Liver (tissue), 9 donors: Measurements from ENCODE around the gene KRTDAP. TPM values are rescaled to one million over a fixed set of nuclear protein-coding genes. Genes with fewer than 3 reads are reported as not detected.

Source experiments
- DNase-seq: peaks from one replicate; pipeline ENCODE4 v3.0.0-alpha.2; 2017; ENCODE audit warnings: low spot score
- H3K27ac ChIP-seq, 2 donors: one replicate each; pipeline ENCODE4 v1.7.0; 2013; ENCODE audit warnings: inconsistent platforms in 2 of 2, low read length in 2 of 2, control low read depth in 1 of 2, low read depth in 1 of 2, mild to moderate bottlenecking in 1 of 2
- H3K27me3 ChIP-seq, 4 donors: one replicate each; pipeline versions ENCODE4 v1.6.1 to v1.7.0; 2013; ENCODE audit warnings: low read length in 3 of 4, inconsistent platforms in 1 of 4, mild to moderate bottlenecking in 1 of 4, moderate library complexity in 1 of 4; ENCODE audit not compliant: control insufficient read depth in 4 of 4, insufficient read depth in 4 of 4
- H3K36me3 ChIP-seq, 4 donors: one replicate each; pipeline versions ENCODE4 v1.6.1 to v1.7.0; 2013; ENCODE audit warnings: low read length in 3 of 4, mild to moderate bottlenecking in 3 of 4, low read depth in 1 of 4, moderate library complexity in 1 of 4; ENCODE audit not compliant: control insufficient read depth in 4 of 4, insufficient read depth in 3 of 4
- H3K4me1 ChIP-seq, 4 donors: one replicate each; pipeline versions ENCODE4 v1.6.1 to v1.7.0; 2013; ENCODE audit warnings: low read length in 3 of 4, mild to moderate bottlenecking in 3 of 4, moderate library complexity in 1 of 4; ENCODE audit not compliant: control insufficient read depth in 4 of 4, insufficient read depth in 4 of 4
- H3K4me3 ChIP-seq, 3 donors: one replicate each; pipeline versions ENCODE4 v1.6.1 to v1.7.0; 2013; ENCODE audit warnings: low read length in 3 of 3, control low read depth in 1 of 3, low read depth in 1 of 3, mild to moderate bottlenecking in 1 of 3
- H3K9ac ChIP-seq, 2 donors: one replicate each; pipeline ENCODE4 v1.7.0; 2013; ENCODE audit warnings: low read length in 2 of 2, mild to moderate bottlenecking in 2 of 2, moderate library complexity in 2 of 2, control low read depth in 1 of 2, low read depth in 1 of 2
- H3K9me3 ChIP-seq, 4 donors: one replicate each; pipeline versions ENCODE4 v1.6.1 to v1.7.0; 2013; ENCODE audit warnings: low read length in 3 of 4; ENCODE audit not compliant: control insufficient read depth in 4 of 4
- ATF3 ChIP-seq: IDR thresholded peaks from 2 replicates; pipeline ENCODE4 v1.6.1; 2016; ENCODE audit warnings: antibody characterized with exemption
- CTCF ChIP-seq: fragments of 150-350 bp; IDR thresholded peaks from 2 replicates; pipeline ENCODE4 v1.5.1; 2017; ENCODE audit warnings: improper control_type of control experiment, low read depth, low read length; ENCODE audit not compliant: missing input control
- EGR1 ChIP-seq, 2 donors: IDR thresholded peaks; 2 replicates each; pipeline ENCODE4 v1.6.1; 2016 to 2018; ENCODE audit warnings: antibody characterized with exemption in 2 of 2, low read depth in 2 of 2
- FOXA1 ChIP-seq: IDR thresholded peaks from 2 replicates; pipeline ENCODE4 v1.6.1; 2016; ENCODE audit warnings: antibody characterized with exemption
- FOXA2 ChIP-seq: IDR thresholded peaks from 2 replicates; pipeline ENCODE4 v1.6.1; 2016; ENCODE audit warnings: antibody characterized with exemption
- GABPA ChIP-seq, 2 donors: IDR thresholded peaks in 1 of 2; conservative IDR thresholded peaks in 1 of 2; 2 replicates each; pipeline ENCODE4 v1.6.1; 2016; ENCODE audit warnings: antibody characterized with exemption in 2 of 2, mild to moderate bottlenecking in 1 of 2, moderate library complexity in 1 of 2
- HNF4A ChIP-seq, 2 donors: conservative IDR thresholded peaks; 2 replicates each; pipeline ENCODE4 v1.6.1; 2016; ENCODE audit warnings: antibody characterized with exemption in 2 of 2, mild to moderate bottlenecking in 2 of 2
- HNF4G ChIP-seq: IDR thresholded peaks from 2 replicates; pipeline ENCODE4 v1.6.1; 2016; ENCODE audit warnings: antibody characterized with exemption
- JUND ChIP-seq, 2 donors: IDR thresholded peaks; 2 replicates each; pipeline ENCODE4 v1.6.1; 2016; ENCODE audit warnings: antibody characterized with exemption in 2 of 2
- MAX ChIP-seq: IDR thresholded peaks from 2 replicates; pipeline ENCODE4 v1.6.1; 2016; ENCODE audit warnings: antibody characterized with exemption
- NR2F2 ChIP-seq: IDR thresholded peaks from 2 replicates; pipeline ENCODE4 v1.6.1; 2016; ENCODE audit warnings: antibody characterized with exemption
- RAD21 ChIP-seq, 2 donors: IDR thresholded peaks; 2 replicates each; pipeline ENCODE4 v1.6.1; 2016; ENCODE audit warnings: antibody characterized with exemption in 2 of 2, mild to moderate bottlenecking in 2 of 2
- RXRA ChIP-seq, 2 donors: IDR thresholded peaks; 2 replicates each; pipeline ENCODE4 v1.6.1; 2017 to 2018; ENCODE audit warnings: antibody characterized with exemption in 2 of 2, mild to moderate bottlenecking in 1 of 2
- SP1 ChIP-seq: IDR thresholded peaks from 2 replicates; pipeline ENCODE4 v1.6.1; 2018; ENCODE audit warnings: antibody characterized with exemption, mild to moderate bottlenecking
- TAF1 ChIP-seq: conservative IDR thresholded peaks from 2 replicates; pipeline ENCODE4 v1.6.1; 2016; ENCODE audit warnings: antibody characterized with exemption, mild to moderate bottlenecking
- YY1 ChIP-seq: IDR thresholded peaks from 2 replicates; pipeline ENCODE4 v1.6.1; 2016; ENCODE audit warnings: antibody characterized with exemption, mild to moderate bottlenecking
- WGBS: extraction: QIAGEN DNeasy Blood & Tissue Kit; methylation state at CpG from one replicate; pipeline ENCODE4 v1.1.7; 2013; 5-methylcytosine and 5-hydroxymethylcytosine counted together
- polyA plus RNA-seq, 2 donors: library from polyadenylated mRNA; stranded (reverse) in 1 of 2; unstranded in 1 of 2; fragments of 200-250 nt in 1 of 2; fragments of >200 nt in 1 of 2; fragmentation: Nextera tagmentation in 1 of 2; extraction: Ambion mirVana in 1 of 2; gene quantifications; one replicate each; pipeline versions ENCODE4 v1.2.1 to v1.2.3, GENCODE V29; 2013 to 2015
- total RNA-seq, 2 donors: library from RNA; depleted of rRNA; stranded (reverse); fragments of >200 nt; gene quantifications; one replicate each; pipeline ENCODE4 v1.2.3, GENCODE V29; 2014
- TF ChIP-seq, protein P1 (sequence below): IDR thresholded peaks from 2 replicates; pipeline ENCODE4 v1.6.1; 2016; ENCODE audit warnings: antibody characterized with exemption, mild to moderate bottlenecking
- TF ChIP-seq, protein P2 (sequence below): IDR thresholded peaks from 2 replicates; pipeline ENCODE4 v1.6.1; 2016; ENCODE audit warnings: antibody characterized with exemption
- donor health status: healthy.
- donor health status: healthy.
- donor health status: healthy.
- donor health status: healthy.
- donor health status: healthy.

The KRTDAP gene
- total and polyA plus RNA-seq, 4 donors, result not detected

GRCh38 chr19:35458731-35459391, 31.4 kb downstream of the KRTDAP start:
- Histone ChIP-seq H3K36me3 (no peaks in the 10 kb centered on the region), H3K4me1 (peaks cover 11 to 49% (median 36%) of the 10 kb centered on the region in 4 donors), H3K9ac (peak overlapping the region; percentile 20 to 27), H3K9me3 (no peaks in the 10 kb centered on the region), H3K4me3 (peak overlapping the region in 2 of 3 donors; percentile 19 to 26), H3K27ac (peak overlapping the region; percentile 96 to 98), H3K27me3 (no peaks in the 10 kb centered on the region)
- WGBS, result 8% methylated on average over 10 of the region's 10 CpGs
- peak; percentile 62 for DNase-seq
- no peak for TF ChIP-seq MAX
- peak; percentile 76 for TF ChIP-seq SP1
- peak in 1 of 2 donors; percentile 56 for TF ChIP-seq EGR1 (IDR thresholded peaks at IDR 0.05; ENCODE audit: low read depth in 2 of 2)
- TF ChIP-seq TAF1, result no peak
- TF ChIP-seq FOXA2, result peak; percentile 45
- peak; percentile 9 to 22 for TF ChIP-seq RAD21 (IDR thresholded peaks at IDR 0.05)
- no peak for TF ChIP-seq NR2F2
- TF ChIP-seq YY1, result no peak
- TF ChIP-seq HNF4G, result peak; percentile 13
- TF ChIP-seq, protein P1, sequence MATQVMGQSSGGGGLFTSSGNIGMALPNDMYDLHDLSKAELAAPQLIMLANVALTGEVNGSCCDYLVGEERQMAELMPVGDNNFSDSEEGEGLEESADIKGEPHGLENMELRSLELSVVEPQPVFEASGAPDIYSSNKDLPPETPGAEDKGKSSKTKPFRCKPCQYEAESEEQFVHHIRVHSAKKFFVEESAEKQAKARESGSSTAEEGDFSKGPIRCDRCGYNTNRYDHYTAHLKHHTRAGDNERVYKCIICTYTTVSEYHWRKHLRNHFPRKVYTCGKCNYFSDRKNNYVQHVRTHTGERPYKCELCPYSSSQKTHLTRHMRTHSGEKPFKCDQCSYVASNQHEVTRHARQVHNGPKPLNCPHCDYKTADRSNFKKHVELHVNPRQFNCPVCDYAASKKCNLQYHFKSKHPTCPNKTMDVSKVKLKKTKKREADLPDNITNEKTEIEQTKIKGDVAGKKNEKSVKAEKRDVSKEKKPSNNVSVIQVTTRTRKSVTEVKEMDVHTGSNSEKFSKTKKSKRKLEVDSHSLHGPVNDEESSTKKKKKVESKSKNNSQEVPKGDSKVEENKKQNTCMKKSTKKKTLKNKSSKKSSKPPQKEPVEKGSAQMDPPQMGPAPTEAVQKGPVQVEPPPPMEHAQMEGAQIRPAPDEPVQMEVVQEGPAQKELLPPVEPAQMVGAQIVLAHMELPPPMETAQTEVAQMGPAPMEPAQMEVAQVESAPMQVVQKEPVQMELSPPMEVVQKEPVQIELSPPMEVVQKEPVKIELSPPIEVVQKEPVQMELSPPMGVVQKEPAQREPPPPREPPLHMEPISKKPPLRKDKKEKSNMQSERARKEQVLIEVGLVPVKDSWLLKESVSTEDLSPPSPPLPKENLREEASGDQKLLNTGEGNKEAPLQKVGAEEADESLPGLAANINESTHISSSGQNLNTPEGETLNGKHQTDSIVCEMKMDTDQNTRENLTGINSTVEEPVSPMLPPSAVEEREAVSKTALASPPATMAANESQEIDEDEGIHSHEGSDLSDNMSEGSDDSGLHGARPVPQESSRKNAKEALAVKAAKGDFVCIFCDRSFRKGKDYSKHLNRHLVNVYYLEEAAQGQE, result peak; percentile 10
- no peak for TF ChIP-seq JUND (IDR thresholded peaks at IDR 0.05)
- peak in 1 of 2 donors; percentile 63 for TF ChIP-seq RXRA (IDR thresholded peaks at IDR 0.05)
- TF ChIP-seq CTCF, result peak; percentile 3
- TF ChIP-seq, protein P2, sequence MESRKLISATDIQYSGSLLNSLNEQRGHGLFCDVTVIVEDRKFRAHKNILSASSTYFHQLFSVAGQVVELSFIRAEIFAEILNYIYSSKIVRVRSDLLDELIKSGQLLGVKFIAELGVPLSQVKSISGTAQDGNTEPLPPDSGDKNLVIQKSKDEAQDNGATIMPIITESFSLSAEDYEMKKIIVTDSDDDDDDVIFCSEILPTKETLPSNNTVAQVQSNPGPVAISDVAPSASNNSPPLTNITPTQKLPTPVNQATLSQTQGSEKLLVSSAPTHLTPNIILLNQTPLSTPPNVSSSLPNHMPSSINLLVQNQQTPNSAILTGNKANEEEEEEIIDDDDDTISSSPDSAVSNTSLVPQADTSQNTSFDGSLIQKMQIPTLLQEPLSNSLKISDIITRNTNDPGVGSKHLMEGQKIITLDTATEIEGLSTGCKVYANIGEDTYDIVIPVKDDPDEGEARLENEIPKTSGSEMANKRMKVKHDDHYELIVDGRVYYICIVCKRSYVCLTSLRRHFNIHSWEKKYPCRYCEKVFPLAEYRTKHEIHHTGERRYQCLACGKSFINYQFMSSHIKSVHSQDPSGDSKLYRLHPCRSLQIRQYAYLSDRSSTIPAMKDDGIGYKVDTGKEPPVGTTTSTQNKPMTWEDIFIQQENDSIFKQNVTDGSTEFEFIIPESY, result no peak
- no peak for TF ChIP-seq GABPA (IDR thresholded peaks at IDR 0.05 in 1 of 2, conservative IDR thresholded peaks at IDR 0.05 in 1 of 2)
- TF ChIP-seq HNF4A (conservative IDR thresholded peaks at IDR 0.05), result peak; percentile 18 to 67
- no peak for TF ChIP-seq FOXA1
- no peak for TF ChIP-seq ATF3
